HG02973 (cell line): Measurements from ENCODE around the gene POU5F1.
"Not testable (repeated sequence)": the region's sequence is repeated elsewhere in the genome, so short reads cannot be mapped to it uniquely, and the experiment has no call there.

Experiments used
- ATAC-seq: cut with Tn5 transposase; IDR thresholded peaks from one replicate; pipeline ENCODE4 v1.9.1; 2021; ENCODE audit warnings: moderate library complexity; ENCODE audit not compliant: unreplicated experiment

The POU5F1 gene

GRCh38 chr6:31169123-31169857, 1.2 kb downstream of the POU5F1 start:
- no peak for ATAC-seq

GRCh38 chr6:31168606-31169005, 1.9 kb downstream of the POU5F1 start:
- no peak for ATAC-seq

GRCh38 chr6:31165986-31166385, 4.5 kb downstream of the POU5F1 start:
- no peak for ATAC-seq

- peak; percentile 62 for ATAC-seq
These were observed 5.2 kb downstream of the POU5F1 start for GRCh38 chr6:31165064-31165832.

- ATAC-seq = not testable (repeated sequence)
These were observed 5.9 kb downstream of the POU5F1 start for GRCh38 chr6:31164475-31165063.

- no peak for ATAC-seq
These were observed 6.6 kb downstream of the POU5F1 start for GRCh38 chr6:31163922-31164321.

GRCh38 chr6:31162463-31163165, 7.9 kb downstream of the POU5F1 start:
- ATAC-seq = no peak

GRCh38 chr6:31161216-31162126, 9.0 kb downstream of the POU5F1 start:
- ATAC-seq = no peak

GRCh38 chr6:31158863-31159855, 11.3 kb downstream of the POU5F1 start:
- peak; percentile 26 for ATAC-seq

- peak; percentile 64 for ATAC-seq
These were observed 12.2 kb downstream of the POU5F1 start, which contains the start of gene TCF19 for GRCh38 chr6:31158140-31158862. Gene TCF19 (plus strand): TSS chr6:31158589. CDS start chr6:31159470, 881 bp downstream.

GRCh38 chr6:31157513-31158139, 12.9 kb downstream of the POU5F1 start, which contains the start of gene CCHCR1:
Gene CCHCR1 (minus strand): TSS chr6:31157802. CDS start chr6:31157600, 202 bp downstream.
- no peak for ATAC-seq

- no peak for ATAC-seq
These were observed 13.8 kb downstream of the POU5F1 start for GRCh38 chr6:31156641-31157040.

- no peak for ATAC-seq
These were observed 16.0 kb downstream of the POU5F1 start for GRCh38 chr6:31154436-31154835.

- no peak for ATAC-seq
These were observed 17.7 kb downstream of the POU5F1 start for GRCh38 chr6:31152781-31153180.

- no peak for ATAC-seq
These were observed 20.5 kb downstream of the POU5F1 start for GRCh38 chr6:31149827-31150447.

- no peak for ATAC-seq
These were observed 25.1 kb downstream of the POU5F1 start for GRCh38 chr6:31145386-31145785.

GRCh38 chr6:31144970-31145340, 25.5 kb downstream of the POU5F1 start:
- ATAC-seq = no peak
